Measurements from ENCODE around the gene SRGAP3.
"Not testable (repeated sequence)": the region's sequence is repeated elsewhere in the genome, so short reads cannot be mapped to it uniquely, and the experiment has no call there.

SRGAP3 gene

GRCh38 chr3:9087831-9088413 lies 161.5 kb downstream of the SRGAP3 start:
- no peak for DNase-seq (ENCODE audit: low read depth in 2 of 2)

GRCh38 chr3:9085428-9085827 lies 164.0 kb downstream of the SRGAP3 start:
- not testable (repeated sequence) for DNase-seq (ENCODE audit: low read depth in 2 of 2)

- no peak for DNase-seq (ENCODE audit: low read depth in 2 of 2)
Measured at GRCh38 chr3:9081184-9081818, 168.1 kb downstream of the SRGAP3 start.

- no peak for DNase-seq (ENCODE audit: low read depth in 2 of 2)
Measured at GRCh38 chr3:9080163-9080562, 169.3 kb downstream of the SRGAP3 start.

- no peak for DNase-seq (ENCODE audit: low read depth in 2 of 2)
Measured at GRCh38 chr3:9079676-9080075, 169.8 kb downstream of the SRGAP3 start.

- DNase-seq (ENCODE audit: low read depth in 2 of 2) = no peak
Measured at GRCh38 chr3:9078561-9079240, 170.7 kb downstream of the SRGAP3 start.

GRCh38 chr3:9077029-9077428 lies 172.4 kb downstream of the SRGAP3 start:
- no peak for DNase-seq (ENCODE audit: low read depth in 2 of 2)

GRCh38 chr3:9075762-9076161 lies 173.7 kb downstream of the SRGAP3 start:
- DNase-seq (ENCODE audit: low read depth in 2 of 2) = no peak

- DNase-seq (ENCODE audit: low read depth in 2 of 2) = no peak
Measured at GRCh38 chr3:9074079-9074478, 175.4 kb downstream of the SRGAP3 start.

GRCh38 chr3:9072667-9073009 lies 176.8 kb downstream of the SRGAP3 start:
- DNase-seq (ENCODE audit: low read depth in 2 of 2) = no peak

GRCh38 chr3:9071936-9072666 lies 177.3 kb downstream of the SRGAP3 start:
- DNase-seq (ENCODE audit: low read depth in 2 of 2) = no peak

GRCh38 chr3:9070961-9071360 lies 178.5 kb downstream of the SRGAP3 start:
- DNase-seq (ENCODE audit: low read depth in 2 of 2) = no peak

- no peak for DNase-seq (ENCODE audit: low read depth in 2 of 2)
Measured at GRCh38 chr3:9069971-9070370, 179.5 kb downstream of the SRGAP3 start.

- DNase-seq (ENCODE audit: low read depth in 2 of 2) = no peak
Measured at GRCh38 chr3:9068051-9068450, 181.4 kb downstream of the SRGAP3 start.

- no peak for DNase-seq (ENCODE audit: low read depth in 2 of 2)
Measured at GRCh38 chr3:9067352-9067975, 182.0 kb downstream of the SRGAP3 start.

GRCh38 chr3:9066775-9067174 lies 182.7 kb downstream of the SRGAP3 start:
- no peak for DNase-seq (ENCODE audit: low read depth in 2 of 2)

GRCh38 chr3:9066141-9066540 lies 183.3 kb downstream of the SRGAP3 start:
- DNase-seq (ENCODE audit: low read depth in 2 of 2) = no peak

- DNase-seq (ENCODE audit: low read depth in 2 of 2) = no peak
Measured at GRCh38 chr3:9064850-9065249, 184.6 kb downstream of the SRGAP3 start.

- no peak for DNase-seq (ENCODE audit: low read depth in 2 of 2)
Measured at GRCh38 chr3:9064251-9064650, 185.2 kb downstream of the SRGAP3 start.

- no peak for DNase-seq (ENCODE audit: low read depth in 2 of 2)
Measured at GRCh38 chr3:9062570-9062969, 186.9 kb downstream of the SRGAP3 start.

GRCh38 chr3:9061634-9062033 lies 187.8 kb downstream of the SRGAP3 start:
- DNase-seq (ENCODE audit: low read depth in 2 of 2) = no peak

All from activated CD4-positive, alpha-beta T cell treated with anti-CD3 and anti-CD28 coated beads for 24 hours (primary cell).